ENCODE measurements around the gene ANKUB1. TPM values are rescaled to one million over a fixed set of nuclear protein-coding genes. Genes with fewer than 3 reads are reported as not detected.

The ANKUB1 gene
- polyA plus RNA-seq, 3 donors, result 0.05 TPM; not detected in 2

- Mint-ChIP-seq H3K4me1 (peaks cover 21% of the 10 kb centered on the region), H3K27ac (no peak overlapping the region), H3K27me3 (ENCODE audit: low read depth in 3 of 3) (peaks cover 0 to under 1% (median 0%) of the 10 kb centered on the region in 3 donors), H3K4me3 (no peak overlapping the region), H3K36me3 (no peaks in the 10 kb centered on the region), H3K9me3 (peaks cover 0 to 8% (median 3%) of the 10 kb centered on the region in 7 donors)
- H3K27ac ChIP-seq (ENCODE audit: low read depth in 1 of 2, low read length in 2 of 2), result no peak overlapping the region
- TF ChIP-seq, protein P1, sequence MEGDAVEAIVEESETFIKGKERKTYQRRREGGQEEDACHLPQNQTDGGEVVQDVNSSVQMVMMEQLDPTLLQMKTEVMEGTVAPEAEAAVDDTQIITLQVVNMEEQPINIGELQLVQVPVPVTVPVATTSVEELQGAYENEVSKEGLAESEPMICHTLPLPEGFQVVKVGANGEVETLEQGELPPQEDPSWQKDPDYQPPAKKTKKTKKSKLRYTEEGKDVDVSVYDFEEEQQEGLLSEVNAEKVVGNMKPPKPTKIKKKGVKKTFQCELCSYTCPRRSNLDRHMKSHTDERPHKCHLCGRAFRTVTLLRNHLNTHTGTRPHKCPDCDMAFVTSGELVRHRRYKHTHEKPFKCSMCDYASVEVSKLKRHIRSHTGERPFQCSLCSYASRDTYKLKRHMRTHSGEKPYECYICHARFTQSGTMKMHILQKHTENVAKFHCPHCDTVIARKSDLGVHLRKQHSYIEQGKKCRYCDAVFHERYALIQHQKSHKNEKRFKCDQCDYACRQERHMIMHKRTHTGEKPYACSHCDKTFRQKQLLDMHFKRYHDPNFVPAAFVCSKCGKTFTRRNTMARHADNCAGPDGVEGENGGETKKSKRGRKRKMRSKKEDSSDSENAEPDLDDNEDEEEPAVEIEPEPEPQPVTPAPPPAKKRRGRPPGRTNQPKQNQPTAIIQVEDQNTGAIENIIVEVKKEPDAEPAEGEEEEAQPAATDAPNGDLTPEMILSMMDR (IDR thresholded peaks at IDR 0.05), result no peak
- peaks cover 0 to 8% of the 10 kb centered on the region in 2 donors for H3K4me1 ChIP-seq (ENCODE audit: control insufficient read depth in 1 of 2, insufficient read depth in 2 of 2, low read length in 2 of 2)
- H3K4me3 ChIP-seq (replicated peaks in 1 of 3; ENCODE audit: low read depth in 2 of 3, low read length in 3 of 3), result no peak overlapping the region
- no CpG with 5 or more reads among the region's 1 CpG for WGBS (ENCODE audit: insufficient coverage)
- no peaks in the 10 kb centered on the region for H3K79me2 ChIP-seq (ENCODE audit: insufficient read depth, low read length)
- no peak overlapping the region for H3K4me2 ChIP-seq (replicated peaks; ENCODE audit: extremely low read depth, low read length, poor library complexity, severe bottlenecking)
- no peak overlapping the region for H2AFZ ChIP-seq (ENCODE audit: insufficient read depth, low read depth, low read length, poor library complexity, severe bottlenecking)
- no peaks in the 10 kb centered on the region for H3K9me3 ChIP-seq (replicated peaks in 1 of 2; ENCODE audit: control insufficient read depth in 1 of 2, insufficient read depth in 1 of 2, low read length in 2 of 2)
- no peaks in the 10 kb centered on the region for H4K20me1 ChIP-seq (ENCODE audit: insufficient read depth, low read length)
- H3K36me3 ChIP-seq (replicated peaks in 1 of 2; ENCODE audit: control insufficient read depth in 1 of 2, insufficient read depth in 2 of 2, low read length in 2 of 2), result no peaks in the 10 kb centered on the region
- DNase-seq, result peak in 1 of 3 donors; percentile 35
- H3K9ac ChIP-seq (ENCODE audit: insufficient read depth, low read length, poor library complexity, severe bottlenecking), result no peak overlapping the region
- intact Hi-C loops (cut with micrococcal nuclease), result no loop called here
- no peaks in the 10 kb centered on the region for H3K27me3 ChIP-seq (ENCODE audit: control insufficient read depth in 2 of 2, insufficient read depth in 2 of 2, low read length in 2 of 2)
These were observed 8.8 kb upstream of the ANKUB1 start for GRCh38 chr3:149801195-149801594.

DNA sequence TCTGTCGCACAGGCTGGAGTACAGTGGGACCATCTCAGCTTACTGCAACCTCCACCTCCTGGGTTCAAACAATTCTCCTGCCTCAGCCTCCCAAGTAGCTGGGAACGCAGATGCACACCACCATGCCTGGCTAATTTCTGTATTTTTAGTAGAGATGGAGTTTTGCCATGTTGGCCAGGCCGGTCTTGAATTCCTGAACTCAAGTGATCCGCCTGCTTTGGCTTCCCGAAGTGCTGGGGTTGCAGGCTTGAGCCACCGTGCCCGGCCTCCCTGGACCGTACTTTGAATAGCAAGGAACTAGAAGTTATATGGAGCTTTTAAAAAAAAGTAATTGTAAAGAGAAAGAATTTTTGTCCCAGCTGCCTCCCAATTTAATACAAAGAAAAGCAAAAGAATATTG lies 8.3 kb upstream of the ANKUB1 start:
- H3K27ac Mint-ChIP-seq, result no peak overlapping the region
- WGBS (ENCODE audit: insufficient coverage), result no CpG with 5 or more reads among the region's 8 CpGs
- Histone ChIP-seq H3K4me1 (ENCODE audit: control insufficient read depth in 1 of 2, insufficient read depth in 2 of 2, low read length in 2 of 2) (peaks cover 0 to 8% of the 10 kb centered on the region in 2 donors), H3K4me2 (replicated peaks; ENCODE audit: extremely low read depth, low read length, poor library complexity, severe bottlenecking) (no peak overlapping the region), H2AFZ (ENCODE audit: insufficient read depth, low read depth, low read length, poor library complexity, severe bottlenecking) (no peak overlapping the region), H3K4me3 (replicated peaks in 1 of 3; ENCODE audit: low read depth in 2 of 3, low read length in 3 of 3) (no peak overlapping the region), H3K79me2 (ENCODE audit: insufficient read depth, low read length) (no peaks in the 10 kb centered on the region), H4K20me1 (ENCODE audit: insufficient read depth, low read length) (no peaks in the 10 kb centered on the region), H3K36me3 (replicated peaks in 1 of 2; ENCODE audit: control insufficient read depth in 1 of 2, insufficient read depth in 2 of 2, low read length in 2 of 2) (no peaks in the 10 kb centered on the region), H3K9me3 (replicated peaks in 1 of 2; ENCODE audit: control insufficient read depth in 1 of 2, insufficient read depth in 1 of 2, low read length in 2 of 2) (no peaks in the 10 kb centered on the region), H3K9ac (ENCODE audit: insufficient read depth, low read length, poor library complexity, severe bottlenecking) (no peak overlapping the region), H3K27me3 (ENCODE audit: control insufficient read depth in 2 of 2, insufficient read depth in 2 of 2, low read length in 2 of 2) (no peaks in the 10 kb centered on the region), H3K27ac (ENCODE audit: low read depth in 1 of 2, low read length in 2 of 2) (no peak overlapping the region)
- H3K36me3 Mint-ChIP-seq, result no peaks in the 10 kb centered on the region
- intact Hi-C loops (cut with micrococcal nuclease), result no loop called here
- peaks cover 0 to 8% (median 3%) of the 10 kb centered on the region in 7 donors for H3K9me3 Mint-ChIP-seq
- peaks cover 24% of the 10 kb centered on the region for H3K4me1 Mint-ChIP-seq
- no peak overlapping the region for H3K4me3 Mint-ChIP-seq
- TF ChIP-seq, protein P1 (IDR thresholded peaks at IDR 0.05), result no peak
- no peaks in the 10 kb centered on the region for H3K27me3 Mint-ChIP-seq (ENCODE audit: low read depth in 3 of 3)
- no peak for DNase-seq

Data from CD14-positive monocyte (primary cell).